Stimulated activated CD4-positive, alpha-beta T cell treated with anti-CD3 and anti-CD28 coated beads, Interleukin-2, amount 100 ng/mL, for 4 hours (primary cell): ENCODE data around the gene HAT1.

ENCODE experiments used
- DNase-seq: peaks from one replicate; pipeline ENCODE4 v3.0.0-alpha.2; 2020; ENCODE audit warnings: low read depth

Gene HAT1

GRCh38 chr2:171919453-171919852 is 2.8 kb upstream of the HAT1 start:
- DNase-seq = no peak

DNA sequence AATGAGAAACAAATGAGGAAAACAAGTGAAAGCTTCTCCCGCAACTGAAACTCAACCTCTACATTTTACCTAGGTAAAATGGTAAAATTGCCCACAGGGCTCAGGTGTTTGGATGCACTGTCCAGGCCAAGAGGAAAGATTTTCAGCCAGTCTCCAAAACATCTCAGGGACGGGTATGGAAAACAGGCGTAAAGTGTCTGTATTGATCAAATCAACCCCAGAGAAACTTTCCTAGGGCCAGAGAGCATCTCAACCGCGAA is 361 bp upstream of the HAT1 start:
- DNase-seq = no peak

DNA sequence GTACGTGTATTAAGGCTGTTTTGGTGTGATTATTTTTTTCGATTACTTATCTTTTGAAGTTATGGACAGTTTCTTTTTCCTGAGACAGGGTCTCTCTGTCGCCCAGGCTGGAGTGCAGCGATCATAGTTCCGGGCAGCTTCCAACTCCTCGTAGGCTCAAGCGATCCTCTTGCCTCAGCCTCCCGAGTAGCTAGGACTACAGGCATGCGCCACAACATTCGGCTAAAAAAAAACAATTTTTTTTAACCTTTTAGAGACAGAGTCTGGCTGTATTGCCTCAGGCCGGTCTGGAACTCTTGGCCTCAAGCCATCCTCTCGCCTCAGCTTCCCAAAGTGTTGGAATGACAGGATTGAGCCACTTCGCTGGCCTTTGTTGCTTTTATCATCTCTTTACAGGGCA is 945 bp downstream of the HAT1 start:
- no peak for DNase-seq

GRCh38 chr2:171924170-171924942 is 2.1 kb downstream of the HAT1 start:
- no peak for DNase-seq

DNA sequence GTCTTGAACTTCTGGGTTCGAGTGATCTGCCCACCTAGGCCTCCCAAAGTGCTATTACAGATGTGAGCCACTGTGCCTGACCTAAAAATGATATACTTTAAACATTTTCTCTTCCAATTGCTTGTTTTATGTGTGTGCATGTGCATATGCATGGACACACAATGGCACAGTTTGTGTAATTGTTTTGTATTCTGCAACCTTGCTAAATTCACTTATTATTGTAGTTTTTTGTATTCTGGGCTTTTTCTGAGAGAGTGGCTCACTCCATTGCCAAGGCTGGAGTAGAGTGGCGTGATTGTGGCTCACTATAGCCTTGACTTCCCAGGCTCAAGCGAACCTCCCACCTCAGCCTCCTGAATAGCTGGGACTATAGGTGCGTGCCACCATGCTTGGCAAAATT is 8.1 kb downstream of the HAT1 start:
- DNase-seq = no peak

GRCh38 chr2:171939058-171939742 is 16.9 kb downstream of the HAT1 start:
- no peak for DNase-seq

GRCh38 chr2:171939743-171940071 is 17.4 kb downstream of the HAT1 start:
- DNase-seq = no peak

- no peak for DNase-seq
These were observed 19.0 kb downstream of the HAT1 start for GRCh38 chr2:171941316-171941699.

- DNase-seq = no peak
These were observed 21.6 kb downstream of the HAT1 start for GRCh38 chr2:171943869-171944268.

GRCh38 chr2:171952276-171952675 is 30.0 kb downstream of the HAT1 start:
- no peak for DNase-seq

DNA sequence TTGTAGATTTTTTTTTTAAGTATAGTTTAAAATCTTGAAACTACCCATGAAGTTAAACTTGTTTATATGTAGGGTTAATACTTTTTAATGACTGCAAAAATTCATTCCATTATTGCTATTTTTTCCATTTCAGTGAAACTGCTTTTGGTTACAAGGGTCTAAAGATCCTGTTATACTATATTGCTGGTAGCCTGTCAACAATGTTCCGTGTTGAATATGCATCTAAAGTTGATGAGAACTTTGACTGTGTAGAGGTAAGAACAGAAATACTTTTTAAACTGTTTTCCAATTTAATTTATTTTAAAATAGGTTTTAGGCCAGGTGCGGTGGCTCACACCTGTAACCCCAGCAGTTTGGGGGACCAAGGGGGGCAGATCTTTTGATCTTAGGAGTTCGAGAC is 30.5 kb downstream of the HAT1 start:
- DNase-seq = no peak

DNA sequence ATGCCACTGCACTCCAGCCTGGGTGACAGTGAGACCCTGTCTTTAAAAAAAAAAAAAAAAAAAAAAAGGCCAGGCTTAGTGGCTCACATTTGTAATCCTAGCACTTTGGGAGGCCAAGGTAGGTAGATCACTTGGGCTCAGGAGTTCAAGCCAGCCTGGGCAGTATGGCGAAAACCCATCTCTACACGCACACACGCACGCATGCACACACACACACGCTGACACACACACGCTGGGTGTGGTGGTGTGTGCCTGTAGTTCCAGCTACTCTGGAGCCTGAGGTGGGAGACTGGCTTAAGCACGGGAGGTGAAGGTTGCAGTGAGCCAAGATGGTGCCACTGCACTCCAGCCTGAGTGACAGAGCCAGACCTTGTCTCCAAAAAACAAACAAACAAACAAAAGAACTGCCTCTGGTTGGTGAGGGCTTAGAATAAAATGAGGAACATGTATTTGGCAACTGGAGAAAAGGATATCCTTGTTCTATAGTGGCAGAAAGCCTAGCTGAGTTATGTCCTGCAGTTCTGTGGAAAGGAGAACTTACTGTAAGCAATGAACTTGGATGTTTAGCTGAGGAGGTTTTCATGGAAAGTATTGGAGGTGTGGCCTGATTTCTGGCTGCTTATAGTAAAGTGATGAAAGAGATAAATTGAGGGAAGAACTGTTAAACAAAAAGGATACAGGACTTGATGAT is 34.0 kb downstream of the HAT1 start:
- no peak for DNase-seq

DNA sequence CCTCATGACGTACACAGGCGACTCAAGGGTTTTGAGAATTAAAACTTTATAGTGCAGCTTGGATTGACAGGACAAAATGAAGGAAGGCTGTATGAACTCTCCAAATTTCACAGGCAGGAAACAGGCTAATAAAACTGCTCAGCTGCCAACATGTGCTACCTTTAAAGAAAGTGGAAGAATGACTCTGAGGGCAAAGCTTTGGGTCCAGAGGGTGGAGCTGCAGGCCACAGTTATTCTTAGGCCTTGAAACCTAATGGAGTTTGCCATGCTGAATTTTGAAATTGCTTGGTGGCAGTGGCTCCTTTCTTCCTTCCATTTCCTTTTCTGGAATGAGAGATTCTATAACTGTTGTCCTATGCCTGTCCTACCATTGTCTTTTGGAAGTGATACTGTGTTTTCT is 34.8 kb downstream of the HAT1 start:
- DNase-seq = no peak

- DNase-seq = no peak
These were observed 36.2 kb downstream of the HAT1 start for GRCh38 chr2:171958475-171958874.

DNA sequence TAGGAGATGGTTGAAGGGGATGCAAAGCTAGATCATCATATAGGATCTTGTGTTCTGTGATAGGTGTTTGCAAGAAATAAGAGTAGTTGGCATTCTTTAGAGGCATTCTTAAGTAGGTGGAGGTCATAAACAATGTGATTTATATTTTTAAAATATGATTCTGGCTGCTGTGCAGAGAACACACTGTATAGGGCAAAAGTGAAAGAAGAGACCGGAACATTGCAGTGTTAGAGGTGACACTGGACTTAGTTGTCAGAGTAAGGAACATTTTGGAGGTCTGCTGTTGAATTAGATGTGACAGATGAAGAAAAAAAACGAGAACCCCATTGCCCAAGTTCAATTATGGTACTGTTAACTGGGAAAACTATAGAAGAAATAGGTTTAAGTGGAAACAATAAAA is 37.7 kb downstream of the HAT1 start:
- no peak for DNase-seq

- no peak for DNase-seq
These were observed 38.3 kb downstream of the HAT1 start for GRCh38 chr2:171960570-171960969.

- no peak for DNase-seq
These were observed 40.9 kb downstream of the HAT1 start for GRCh38 chr2:171963198-171963597.

- DNase-seq = no peak
These were observed 42.0 kb downstream of the HAT1 start for GRCh38 chr2:171964308-171964707.

- no peak for DNase-seq
These were observed 43.0 kb downstream of the HAT1 start for GRCh38 chr2:171965238-171965637.

DNA sequence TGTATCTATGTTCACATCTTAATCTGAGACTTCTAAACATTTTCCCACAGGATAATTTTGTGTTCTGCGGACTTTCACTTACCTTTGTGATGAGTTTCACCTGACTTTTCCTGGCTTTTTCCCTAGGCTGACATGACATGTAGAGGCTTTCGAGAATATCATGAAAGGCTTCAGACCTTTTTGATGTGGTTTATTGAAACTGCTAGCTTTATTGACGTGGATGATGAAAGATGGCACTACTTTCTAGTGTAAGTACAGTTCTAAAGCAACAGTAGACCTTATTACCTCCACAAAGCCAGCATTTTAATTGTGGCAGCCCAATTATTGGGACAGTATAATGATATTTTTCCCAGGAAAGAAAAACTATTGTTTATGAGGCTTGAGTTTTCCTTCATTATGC is 43.4 kb downstream of the HAT1 start:
- no peak for DNase-seq

DNA sequence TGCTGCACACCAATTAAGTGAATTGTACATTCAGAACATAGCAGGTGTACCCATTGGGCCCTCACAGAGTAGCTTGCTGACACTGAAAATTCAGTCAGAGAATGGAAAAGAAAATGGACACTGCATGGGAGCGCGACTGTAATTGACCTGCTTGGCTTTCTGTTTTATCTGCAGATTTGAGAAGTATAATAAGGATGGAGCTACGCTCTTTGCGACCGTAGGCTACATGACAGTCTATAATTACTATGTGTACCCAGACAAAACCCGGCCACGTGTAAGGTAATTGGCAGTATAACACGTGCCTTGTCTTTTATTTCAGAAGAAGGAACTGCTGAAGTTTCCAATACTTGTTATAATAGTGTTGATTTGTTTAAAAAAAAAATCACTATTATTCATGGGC is 44.0 kb downstream of the HAT1 start:
- no peak for DNase-seq

- DNase-seq = no peak
These were observed 44.4 kb downstream of the HAT1 start for GRCh38 chr2:171966688-171967087.

DNA sequence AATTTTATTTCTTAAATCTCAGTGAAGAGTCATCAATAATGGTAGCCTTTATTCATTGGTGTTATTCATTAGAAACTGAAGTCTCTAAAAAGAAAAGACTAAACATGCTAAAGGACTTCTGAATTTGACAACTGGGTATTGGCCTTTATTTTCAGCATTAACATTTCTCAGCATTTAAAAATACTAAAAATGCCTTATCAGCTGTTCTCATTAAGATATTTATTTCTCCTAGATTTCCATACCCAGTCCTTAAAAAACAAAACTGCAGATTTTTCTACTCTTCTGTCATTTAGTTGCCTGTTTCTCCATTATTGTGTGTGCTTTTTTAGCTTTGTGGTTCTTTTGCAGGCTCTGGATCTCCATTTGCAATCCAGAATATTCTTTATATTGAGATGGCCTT is 46.2 kb downstream of the HAT1 start:
- no peak for DNase-seq
